Cardiac fibroblast (primary cell): ENCODE data around the gene NCL.

Experiments
- DNase-seq, 2 donors: peaks; one replicate each; pipeline versions ENCODE4 v3.0.0 to v3.0.0-alpha.2; 2010; ENCODE audit warnings: low read depth in 2 of 2
- H3K4me3 ChIP-seq, 2 donors: replicated peaks in 1 of 2; 1 replicate in 1 of 2; 2 replicates in 1 of 2; pipeline ENCODE4 v1.5.1; 2011; ENCODE audit warnings: low read depth in 2 of 2, low read length in 2 of 2, mild to moderate bottlenecking in 2 of 2, moderate library complexity in 1 of 2
- CTCF ChIP-seq: IDR thresholded peaks from one replicate; pipeline ENCODE4 v1.5.1; 2011; ENCODE audit warnings: low read depth, mild to moderate bottlenecking, low read length, inconsistent platforms

Gene NCL

DNA sequence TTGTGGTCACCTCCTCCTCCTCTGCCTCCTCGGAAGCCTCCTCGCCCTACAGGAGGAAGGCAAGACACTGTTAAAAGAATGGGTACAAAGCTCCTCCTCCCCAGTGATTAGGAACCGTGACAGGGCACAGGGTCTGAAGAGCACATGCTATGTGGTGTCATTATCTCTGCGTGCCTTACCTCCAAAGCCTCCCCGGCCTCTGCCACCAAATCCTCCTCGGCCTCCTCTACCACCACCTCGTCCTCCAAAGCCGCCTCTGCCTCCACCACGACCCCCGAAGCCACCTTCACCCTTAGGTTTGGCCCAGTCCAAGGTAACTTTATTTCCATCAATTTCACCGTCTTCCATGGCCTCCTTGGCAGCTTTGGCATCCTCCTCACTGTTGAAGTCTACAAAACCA lies 9.1 kb downstream of the NCL start:
- TF ChIP-seq CTCF: no peak
- DNase-seq: no peak
- H3K4me3 ChIP-seq: no peak overlapping the region

- no peak for TF ChIP-seq CTCF
- DNase-seq: no peak
- H3K4me3 ChIP-seq: no peak overlapping the region
Observed at GRCh38 chr2:231454361-231454791, 9.9 kb downstream of the NCL start.

DNA sequence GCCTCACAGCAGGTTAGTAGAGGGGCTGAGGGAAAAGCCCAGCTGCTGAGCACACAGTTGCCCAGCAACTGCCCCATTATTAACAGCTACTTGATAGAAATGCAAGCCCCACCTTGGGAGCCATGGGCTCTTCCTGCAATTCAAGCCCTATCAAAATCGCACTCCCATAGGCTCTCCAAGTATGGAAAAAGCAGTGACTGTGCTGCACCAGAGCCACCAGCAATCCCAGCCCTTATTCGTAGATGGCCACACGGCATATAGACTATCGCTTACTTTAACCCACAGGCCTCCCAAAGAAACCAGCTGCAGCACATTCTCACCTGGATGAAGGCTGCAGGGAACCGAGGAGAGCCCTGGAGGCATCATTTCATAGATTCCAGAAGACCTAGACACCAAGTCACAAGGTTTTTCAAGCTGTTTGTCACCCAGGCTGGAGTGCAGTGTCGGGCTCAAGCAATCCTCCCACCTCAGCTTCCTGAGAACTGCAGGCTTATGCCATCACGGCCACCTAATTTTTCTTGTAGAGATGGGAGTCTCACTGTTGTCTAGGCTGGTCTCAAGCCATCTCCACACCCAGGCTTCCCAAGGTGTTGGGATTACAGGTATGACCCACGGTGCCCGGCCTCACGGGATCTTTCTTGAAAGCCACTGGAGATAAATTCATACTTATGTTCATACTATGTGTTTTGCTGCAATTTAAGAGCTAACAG lies 11.3 kb downstream of the NCL start:
- no peak overlapping the region for H3K4me3 ChIP-seq
- TF ChIP-seq CTCF: no peak
- peak; percentile 12 to 17 for DNase-seq

GRCh38 chr2:231450548-231450989 lies 13.7 kb downstream of the NCL start:
- DNase-seq: no peak
- TF ChIP-seq CTCF: no peak

GRCh38 chr2:231449503-231450054 lies 14.7 kb downstream of the NCL start:
- H3K4me3 ChIP-seq: no peak overlapping the region
- no peak for DNase-seq
- TF ChIP-seq CTCF: no peak

More at GRCh38 chr2:231450548-231450989, 13.7 kb downstream of the NCL start:
- no peak overlapping the region for H3K4me3 ChIP-seq

DNA sequence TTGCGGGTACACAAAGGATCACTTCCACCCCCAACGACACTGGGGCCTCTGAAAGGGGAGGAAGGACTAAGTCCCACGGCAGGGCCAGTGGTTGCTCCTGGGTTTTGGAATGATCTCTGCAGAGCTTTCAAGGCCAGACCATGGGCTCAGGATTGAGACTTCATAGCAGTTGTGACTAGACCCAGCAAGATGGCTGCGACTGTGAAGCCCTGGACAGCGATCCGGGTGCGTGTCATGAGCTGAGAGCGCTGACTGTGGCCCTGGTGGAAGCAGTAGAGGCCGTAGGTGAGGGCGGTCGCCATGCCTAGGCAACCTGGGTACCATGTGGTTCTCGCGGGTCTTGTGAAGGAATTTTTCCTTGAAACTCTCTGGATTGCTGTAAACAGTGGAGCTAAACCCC lies 27.3 kb downstream of the NCL start:
- no peak overlapping the region for H3K4me3 ChIP-seq
- no peak for DNase-seq
- TF ChIP-seq CTCF: no peak
